ENCODE measurements around the gene ADGRG4. TPM values are rescaled to one million over a fixed set of nuclear protein-coding genes. Genes with fewer than 3 reads are reported as not detected.

ADGRG4 gene
- polyA plus RNA-seq, 1 of the 3 experiments (the other 2 are of a cell fraction), result not detected

DNA sequence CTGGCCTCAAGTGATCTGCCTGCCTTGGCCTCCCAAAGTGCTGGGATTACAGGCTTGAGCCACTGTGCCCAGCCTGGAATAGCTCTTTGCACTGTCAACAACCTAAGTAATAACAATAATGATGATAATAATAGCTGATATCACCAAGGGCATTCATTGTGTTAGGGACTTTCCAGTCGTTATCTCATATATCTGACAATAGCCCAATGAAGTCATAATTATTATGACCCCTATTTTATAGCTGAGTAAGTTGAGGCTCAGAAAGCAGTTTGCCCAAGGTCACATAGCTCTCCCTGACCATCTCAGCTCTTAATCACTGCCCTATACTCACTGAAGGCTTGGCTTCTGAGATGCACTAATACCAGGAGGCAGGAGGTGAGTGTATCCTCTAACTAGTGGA lies 30.8 kb upstream of the ADGRG4 start:
- CTCF ChIA-PET, result interaction anchor here (1.0 to 3.0 kb wide), 3 partner anchors 221 to 241 kb away, joined by 3 to 37 read pairs (median 5); no protein-coding TSS in a partner anchor
- Histone ChIP-seq H3K4me2 (no peak overlapping the region), H3K27ac (ENCODE audit: low read depth in 2 of 2, low read length in 1 of 2) (no peak overlapping the region), H3K79me2 (ENCODE audit: insufficient read depth) (no peaks in the 10 kb centered on the region), H3K27me3 (ENCODE audit: insufficient read depth) (peaks cover 7% of the 10 kb centered on the region; the same call in 1 of the 2 replicates), H4K20me1 (ENCODE audit: insufficient read depth) (no peaks in the 10 kb centered on the region), H3K36me3 (replicated peaks in 1 of 2; ENCODE audit: control insufficient read depth in 1 of 2, insufficient read depth in 2 of 2, low read length in 1 of 2) (no peaks in the 10 kb centered on the region), H3F3A (replicated peaks; ENCODE audit: insufficient read depth) (peaks cover 4% of the 10 kb centered on the region), H3K9me2 (no peaks in the 10 kb centered on the region), H3K9ac (no peak overlapping the region), H3K4me1 (ENCODE audit: control insufficient read depth in 1 of 2, insufficient read depth in 2 of 2, low read depth in 1 of 2, low read length in 1 of 2) (no peaks in the 10 kb centered on the region), H2AFZ (ENCODE audit: low read depth) (no peak overlapping the region), H3K4me3 (ENCODE audit: low read depth in 2 of 2, low read length in 1 of 2) (no peak overlapping the region), H3K9me3 (no peaks in the 10 kb centered on the region)
- TF ChIP-seq POLR2AphosphoS5 (IDR thresholded peaks at IDR 0.05; ENCODE audit: low read depth, low read length), result no peak
- no peak for TF ChIP-seq TAF1 (IDR thresholded peaks at IDR 0.05; ENCODE audit: borderline replicate concordance, low read depth, low read length)
- no peak for TF ChIP-seq NFIC (IDR thresholded peaks at IDR 0.05; ENCODE audit: borderline replicate concordance)
- TF ChIP-seq, protein P1, sequence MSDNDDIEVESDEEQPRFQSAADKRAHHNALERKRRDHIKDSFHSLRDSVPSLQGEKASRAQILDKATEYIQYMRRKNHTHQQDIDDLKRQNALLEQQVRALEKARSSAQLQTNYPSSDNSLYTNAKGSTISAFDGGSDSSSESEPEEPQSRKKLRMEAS (IDR thresholded peaks at IDR 0.05; ENCODE audit: low read depth), result no peak
- no peak for TF ChIP-seq GATA2 (CRISPR knock-in tag; IDR thresholded peaks at IDR 0.05)
- TF ChIP-seq, protein P2, sequence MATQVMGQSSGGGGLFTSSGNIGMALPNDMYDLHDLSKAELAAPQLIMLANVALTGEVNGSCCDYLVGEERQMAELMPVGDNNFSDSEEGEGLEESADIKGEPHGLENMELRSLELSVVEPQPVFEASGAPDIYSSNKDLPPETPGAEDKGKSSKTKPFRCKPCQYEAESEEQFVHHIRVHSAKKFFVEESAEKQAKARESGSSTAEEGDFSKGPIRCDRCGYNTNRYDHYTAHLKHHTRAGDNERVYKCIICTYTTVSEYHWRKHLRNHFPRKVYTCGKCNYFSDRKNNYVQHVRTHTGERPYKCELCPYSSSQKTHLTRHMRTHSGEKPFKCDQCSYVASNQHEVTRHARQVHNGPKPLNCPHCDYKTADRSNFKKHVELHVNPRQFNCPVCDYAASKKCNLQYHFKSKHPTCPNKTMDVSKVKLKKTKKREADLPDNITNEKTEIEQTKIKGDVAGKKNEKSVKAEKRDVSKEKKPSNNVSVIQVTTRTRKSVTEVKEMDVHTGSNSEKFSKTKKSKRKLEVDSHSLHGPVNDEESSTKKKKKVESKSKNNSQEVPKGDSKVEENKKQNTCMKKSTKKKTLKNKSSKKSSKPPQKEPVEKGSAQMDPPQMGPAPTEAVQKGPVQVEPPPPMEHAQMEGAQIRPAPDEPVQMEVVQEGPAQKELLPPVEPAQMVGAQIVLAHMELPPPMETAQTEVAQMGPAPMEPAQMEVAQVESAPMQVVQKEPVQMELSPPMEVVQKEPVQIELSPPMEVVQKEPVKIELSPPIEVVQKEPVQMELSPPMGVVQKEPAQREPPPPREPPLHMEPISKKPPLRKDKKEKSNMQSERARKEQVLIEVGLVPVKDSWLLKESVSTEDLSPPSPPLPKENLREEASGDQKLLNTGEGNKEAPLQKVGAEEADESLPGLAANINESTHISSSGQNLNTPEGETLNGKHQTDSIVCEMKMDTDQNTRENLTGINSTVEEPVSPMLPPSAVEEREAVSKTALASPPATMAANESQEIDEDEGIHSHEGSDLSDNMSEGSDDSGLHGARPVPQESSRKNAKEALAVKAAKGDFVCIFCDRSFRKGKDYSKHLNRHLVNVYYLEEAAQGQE (IDR thresholded peaks at IDR 0.05; ENCODE audit: low read depth, low read length), result no peak
- TF ChIP-seq SIN3A (IDR thresholded peaks at IDR 0.05; ENCODE audit: borderline replicate concordance, low read depth, low read length), result no peak
- TF ChIP-seq, protein P3, sequence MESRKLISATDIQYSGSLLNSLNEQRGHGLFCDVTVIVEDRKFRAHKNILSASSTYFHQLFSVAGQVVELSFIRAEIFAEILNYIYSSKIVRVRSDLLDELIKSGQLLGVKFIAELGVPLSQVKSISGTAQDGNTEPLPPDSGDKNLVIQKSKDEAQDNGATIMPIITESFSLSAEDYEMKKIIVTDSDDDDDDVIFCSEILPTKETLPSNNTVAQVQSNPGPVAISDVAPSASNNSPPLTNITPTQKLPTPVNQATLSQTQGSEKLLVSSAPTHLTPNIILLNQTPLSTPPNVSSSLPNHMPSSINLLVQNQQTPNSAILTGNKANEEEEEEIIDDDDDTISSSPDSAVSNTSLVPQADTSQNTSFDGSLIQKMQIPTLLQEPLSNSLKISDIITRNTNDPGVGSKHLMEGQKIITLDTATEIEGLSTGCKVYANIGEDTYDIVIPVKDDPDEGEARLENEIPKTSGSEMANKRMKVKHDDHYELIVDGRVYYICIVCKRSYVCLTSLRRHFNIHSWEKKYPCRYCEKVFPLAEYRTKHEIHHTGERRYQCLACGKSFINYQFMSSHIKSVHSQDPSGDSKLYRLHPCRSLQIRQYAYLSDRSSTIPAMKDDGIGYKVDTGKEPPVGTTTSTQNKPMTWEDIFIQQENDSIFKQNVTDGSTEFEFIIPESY (IDR thresholded peaks at IDR 0.05; ENCODE audit: borderline replicate concordance, low read depth), result no peak
- TF ChIP-seq, protein P4, sequence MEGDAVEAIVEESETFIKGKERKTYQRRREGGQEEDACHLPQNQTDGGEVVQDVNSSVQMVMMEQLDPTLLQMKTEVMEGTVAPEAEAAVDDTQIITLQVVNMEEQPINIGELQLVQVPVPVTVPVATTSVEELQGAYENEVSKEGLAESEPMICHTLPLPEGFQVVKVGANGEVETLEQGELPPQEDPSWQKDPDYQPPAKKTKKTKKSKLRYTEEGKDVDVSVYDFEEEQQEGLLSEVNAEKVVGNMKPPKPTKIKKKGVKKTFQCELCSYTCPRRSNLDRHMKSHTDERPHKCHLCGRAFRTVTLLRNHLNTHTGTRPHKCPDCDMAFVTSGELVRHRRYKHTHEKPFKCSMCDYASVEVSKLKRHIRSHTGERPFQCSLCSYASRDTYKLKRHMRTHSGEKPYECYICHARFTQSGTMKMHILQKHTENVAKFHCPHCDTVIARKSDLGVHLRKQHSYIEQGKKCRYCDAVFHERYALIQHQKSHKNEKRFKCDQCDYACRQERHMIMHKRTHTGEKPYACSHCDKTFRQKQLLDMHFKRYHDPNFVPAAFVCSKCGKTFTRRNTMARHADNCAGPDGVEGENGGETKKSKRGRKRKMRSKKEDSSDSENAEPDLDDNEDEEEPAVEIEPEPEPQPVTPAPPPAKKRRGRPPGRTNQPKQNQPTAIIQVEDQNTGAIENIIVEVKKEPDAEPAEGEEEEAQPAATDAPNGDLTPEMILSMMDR (IDR thresholded peaks at IDR 0.05), result no peak
- TF ChIP-seq TCF12 (IDR thresholded peaks at IDR 0.05), result no peak
- no peak for TF ChIP-seq RCOR1 (IDR thresholded peaks at IDR 0.05; ENCODE audit: low read length)
- no peak for TF ChIP-seq RXRA (IDR thresholded peaks at IDR 0.05; ENCODE audit: borderline replicate concordance, low read depth)
- TF ChIP-seq, protein P5, sequence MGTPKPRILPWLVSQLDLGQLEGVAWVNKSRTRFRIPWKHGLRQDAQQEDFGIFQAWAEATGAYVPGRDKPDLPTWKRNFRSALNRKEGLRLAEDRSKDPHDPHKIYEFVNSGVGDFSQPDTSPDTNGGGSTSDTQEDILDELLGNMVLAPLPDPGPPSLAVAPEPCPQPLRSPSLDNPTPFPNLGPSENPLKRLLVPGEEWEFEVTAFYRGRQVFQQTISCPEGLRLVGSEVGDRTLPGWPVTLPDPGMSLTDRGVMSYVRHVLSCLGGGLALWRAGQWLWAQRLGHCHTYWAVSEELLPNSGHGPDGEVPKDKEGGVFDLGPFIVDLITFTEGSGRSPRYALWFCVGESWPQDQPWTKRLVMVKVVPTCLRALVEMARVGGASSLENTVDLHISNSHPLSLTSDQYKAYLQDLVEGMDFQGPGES (IDR thresholded peaks at IDR 0.05; ENCODE audit: low read depth, low read length), result no peak
- DNase-seq, result no peak
- POLR2A ChIA-PET, result no interaction called here
- 13% methylated on average over 1 of the region's 1 CpG for WGBS (ENCODE audit: low lambda C conversion rate)

All from SK-N-SH (cell line).